Brain pericyte (primary cell): ENCODE measurements around the gene PCBP3.

Source experiments
- DNase-seq: peaks from one replicate; pipeline ENCODE4 v3.0.0-alpha.2; 2012; ENCODE audit warnings: low read depth, low spot score

Gene PCBP3

DNA sequence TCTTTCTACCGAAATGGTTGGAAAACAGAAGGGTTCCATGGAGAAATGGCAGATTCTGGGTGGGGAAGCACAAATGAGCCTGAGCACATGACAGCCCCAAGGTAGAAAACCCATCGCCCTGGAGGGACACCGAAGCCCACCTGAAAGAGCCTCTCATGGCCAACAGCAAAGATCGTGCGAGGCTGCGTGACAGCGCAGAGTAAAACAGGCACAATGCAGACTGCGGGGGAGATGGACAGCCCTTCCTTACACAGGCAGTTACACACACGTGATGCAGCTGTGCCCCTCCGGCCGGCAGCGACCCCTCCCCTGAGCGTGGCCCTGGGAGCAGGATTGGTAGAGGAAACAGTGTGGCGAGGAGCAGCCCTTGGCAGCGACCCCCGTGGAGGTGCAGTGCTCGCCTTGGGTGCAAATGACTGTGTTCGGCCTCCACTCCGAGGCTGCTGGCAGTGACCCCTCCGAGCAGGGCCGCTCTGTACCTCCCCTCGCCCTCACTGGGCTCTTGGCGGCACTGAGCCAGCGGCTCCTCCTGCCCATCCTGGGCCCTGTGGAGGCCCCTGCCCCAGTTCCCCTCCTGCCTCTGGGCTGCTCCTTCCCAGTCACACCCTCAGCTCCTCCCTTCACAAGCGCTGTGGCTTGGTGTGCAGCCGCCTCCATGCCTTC lies 217.1 kb downstream of the PCBP3 start:
- DNase-seq = no peak

- no peak for DNase-seq
These were observed 217.8 kb downstream of the PCBP3 start for GRCh38 chr21:45861156-45861870.

GRCh38 chr21:45862543-45863207 lies 219.2 kb downstream of the PCBP3 start:
- no peak for DNase-seq

GRCh38 chr21:45863267-45863666 lies 219.7 kb downstream of the PCBP3 start:
- no peak for DNase-seq

GRCh38 chr21:45863751-45864150 lies 220.2 kb downstream of the PCBP3 start:
- DNase-seq = no peak

DNA sequence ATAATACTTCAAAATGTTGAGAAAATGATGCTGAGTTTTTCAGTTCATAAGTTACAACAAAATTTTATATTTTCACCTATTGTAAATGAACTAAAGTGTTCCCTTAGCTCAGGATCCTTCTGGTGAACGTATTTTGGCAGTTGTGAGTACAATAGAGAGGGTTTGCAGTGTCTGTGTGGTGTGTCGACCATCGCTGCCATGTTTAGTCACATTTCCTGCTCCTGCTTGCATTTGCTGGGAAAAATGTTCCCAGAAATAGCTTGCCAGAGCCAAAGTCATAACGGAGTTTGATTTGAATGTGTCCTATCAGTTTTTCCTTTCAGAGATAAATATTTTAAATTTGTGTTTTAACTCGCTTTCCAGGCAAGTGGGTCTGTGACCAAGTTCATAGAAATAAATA lies 220.9 kb downstream of the PCBP3 start:
- DNase-seq = no peak

- no peak for DNase-seq
These were observed 221.7 kb downstream of the PCBP3 start for GRCh38 chr21:45865106-45865835.

DNA sequence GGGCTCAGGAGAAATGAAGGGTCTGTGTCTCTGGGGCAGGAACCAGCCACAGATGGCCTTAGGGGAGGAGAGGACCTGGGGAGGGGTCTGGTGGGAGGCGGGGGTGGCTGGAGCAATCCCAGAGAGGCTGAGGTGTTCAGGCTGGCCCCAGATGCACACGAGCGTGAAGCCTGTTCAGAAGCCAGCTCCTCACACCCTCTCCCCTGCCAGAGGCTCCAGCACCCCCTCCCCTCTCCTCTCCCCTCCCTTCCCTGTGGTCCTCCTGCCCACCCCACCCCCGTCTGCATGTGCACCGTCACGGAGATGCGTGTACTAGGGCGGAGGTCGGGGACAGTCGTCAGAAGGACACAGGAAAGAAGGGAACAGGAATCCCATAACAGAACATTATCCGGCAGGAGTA lies 223.0 kb downstream of the PCBP3 start:
- DNase-seq = no peak

GRCh38 chr21:45867041-45867666 lies 223.6 kb downstream of the PCBP3 start:
- DNase-seq = no peak

DNA sequence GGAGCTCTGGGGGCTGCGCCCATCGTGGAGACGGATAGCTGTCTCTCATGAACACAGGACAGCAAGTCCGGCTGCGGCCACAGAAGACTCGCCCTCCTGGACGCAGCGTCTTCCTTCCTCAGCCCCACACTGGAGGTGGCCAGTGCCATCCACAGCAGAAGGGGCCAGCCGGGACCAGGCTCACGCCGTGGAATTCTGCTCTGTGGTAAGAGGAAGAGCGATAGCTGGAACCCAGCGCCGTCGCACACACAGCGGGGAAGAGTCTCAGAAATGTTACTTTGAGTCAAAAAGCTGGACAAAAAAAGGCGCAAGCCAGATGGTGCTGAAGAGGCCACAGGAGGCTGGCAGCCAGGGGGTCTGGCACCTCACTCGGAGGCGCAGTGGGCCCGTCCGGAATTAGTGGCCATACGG lies 224.2 kb downstream of the PCBP3 start:
- DNase-seq = no peak

DNA sequence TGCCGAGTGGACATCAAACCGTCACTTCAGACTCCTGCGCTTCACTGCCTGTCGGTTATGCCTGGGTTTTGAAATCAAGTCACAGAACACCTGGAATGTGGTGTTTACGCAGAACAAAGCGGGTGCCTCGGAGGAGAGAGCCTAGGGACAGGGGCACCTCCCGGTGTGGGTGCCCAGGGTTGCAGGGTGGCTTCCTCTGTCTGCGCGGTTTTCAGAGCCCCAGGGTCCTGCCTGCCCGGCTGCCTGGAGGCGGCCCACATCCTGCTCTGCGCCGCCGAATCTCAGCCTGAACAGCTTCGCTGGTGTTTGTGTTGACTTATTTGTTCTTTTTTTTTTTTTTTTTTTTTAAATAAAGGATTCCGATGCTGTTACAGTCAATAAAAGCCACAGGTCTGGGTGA lies 224.6 kb downstream of the PCBP3 start:
- DNase-seq = no peak

GRCh38 chr21:45868488-45868887 lies 225.0 kb downstream of the PCBP3 start:
- no peak for DNase-seq

DNA sequence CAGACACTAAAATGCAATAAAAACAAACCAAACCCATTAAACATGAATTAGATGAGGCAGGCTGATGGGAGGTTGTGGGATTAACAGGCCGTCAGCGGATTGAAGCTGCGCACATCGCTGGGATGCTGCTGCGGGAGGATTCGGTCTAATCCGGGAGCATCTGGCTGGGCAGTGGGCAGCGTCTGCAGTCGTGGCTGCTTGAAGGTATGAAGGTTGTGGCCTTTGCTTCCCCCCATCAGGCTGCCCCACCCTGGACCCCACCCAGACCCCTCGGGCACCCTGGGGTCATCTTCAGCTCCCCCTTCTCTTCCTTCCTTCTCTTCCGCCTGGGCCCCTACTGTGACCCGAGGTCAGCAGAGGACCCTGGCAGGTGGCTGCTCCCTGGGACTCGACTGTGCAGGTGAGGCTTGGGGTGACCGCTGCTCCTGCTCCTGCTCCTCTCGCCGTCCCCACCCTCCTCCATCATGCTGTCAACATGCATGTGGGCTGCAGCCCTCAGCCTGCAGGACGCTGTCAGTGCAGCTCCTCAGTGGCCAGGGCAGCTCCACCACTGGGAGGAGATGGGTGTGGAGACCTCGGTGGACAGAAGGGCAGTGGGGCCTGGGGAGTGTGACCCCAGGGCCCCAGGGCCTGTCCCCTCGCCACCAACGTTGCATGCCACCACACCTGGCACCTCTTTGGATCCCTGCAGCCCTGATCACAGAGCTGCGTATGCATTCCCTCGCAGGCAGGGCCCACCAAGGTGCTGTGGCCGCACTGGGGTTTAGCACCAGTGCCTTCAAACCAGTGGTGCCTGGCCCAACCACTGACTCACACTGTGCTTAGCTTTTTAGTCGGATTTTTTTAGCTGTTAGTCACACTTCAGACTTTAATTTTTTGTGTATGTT lies 225.8 kb downstream of the PCBP3 start:
- DNase-seq = no peak

DNA sequence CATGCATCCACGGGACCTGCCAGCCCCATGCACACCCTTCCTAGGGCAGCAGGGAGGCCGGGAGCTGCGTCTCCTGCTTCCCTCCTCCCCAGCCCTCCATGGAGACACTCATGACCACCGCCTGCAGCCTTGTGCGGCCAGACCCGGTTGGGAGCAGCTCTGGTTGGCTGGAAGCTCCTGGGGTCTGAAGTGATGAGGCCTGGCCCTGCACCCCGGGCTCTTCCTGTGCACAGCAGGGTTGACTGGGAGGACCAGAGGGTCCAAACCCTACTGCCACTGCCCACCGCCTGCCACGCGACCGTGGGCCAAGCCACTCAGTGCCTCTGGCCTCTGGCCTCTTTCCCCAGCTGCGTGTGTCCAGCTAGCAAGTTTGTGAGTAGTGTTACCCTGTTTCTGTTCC lies 226.9 kb downstream of the PCBP3 start:
- no peak for DNase-seq

DNA sequence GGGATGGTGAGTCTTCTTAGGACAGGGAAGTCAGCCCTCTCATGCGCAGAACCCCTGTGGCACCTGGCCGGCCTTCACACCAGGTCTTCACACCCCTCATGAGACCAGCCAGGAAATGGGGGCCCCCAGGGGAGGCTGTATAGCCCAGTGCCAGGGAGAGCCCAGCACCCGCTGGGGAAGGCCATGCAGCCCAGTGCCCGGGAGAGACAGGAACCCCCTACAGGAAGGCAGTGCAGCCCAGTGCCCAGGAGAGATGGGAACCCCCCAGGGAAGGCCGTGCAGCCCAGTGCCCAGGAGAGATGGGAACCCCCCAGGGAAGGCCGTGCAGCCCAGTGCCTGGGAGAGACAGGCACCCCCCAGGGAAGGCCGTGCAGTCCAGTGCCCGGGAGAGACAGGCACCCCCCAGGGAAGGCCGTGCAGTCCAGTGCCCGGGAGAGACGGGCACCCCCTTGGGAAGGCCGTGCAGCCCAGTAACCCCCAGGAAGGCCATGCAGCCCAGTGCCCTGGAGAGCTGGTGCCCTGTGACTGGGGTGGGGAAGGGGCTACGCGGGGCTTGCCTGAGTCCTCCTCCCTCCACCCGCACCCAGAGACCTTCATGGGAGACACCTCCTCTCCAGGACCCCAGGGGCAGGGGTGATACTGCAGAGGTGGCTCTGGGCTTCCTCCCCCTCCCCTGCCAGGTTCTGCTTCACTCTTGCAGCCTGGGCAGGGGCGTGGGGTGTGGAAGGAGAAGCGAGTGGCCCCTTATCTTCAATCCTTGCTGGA lies 227.5 kb downstream of the PCBP3 start:
- DNase-seq = no peak

DNA sequence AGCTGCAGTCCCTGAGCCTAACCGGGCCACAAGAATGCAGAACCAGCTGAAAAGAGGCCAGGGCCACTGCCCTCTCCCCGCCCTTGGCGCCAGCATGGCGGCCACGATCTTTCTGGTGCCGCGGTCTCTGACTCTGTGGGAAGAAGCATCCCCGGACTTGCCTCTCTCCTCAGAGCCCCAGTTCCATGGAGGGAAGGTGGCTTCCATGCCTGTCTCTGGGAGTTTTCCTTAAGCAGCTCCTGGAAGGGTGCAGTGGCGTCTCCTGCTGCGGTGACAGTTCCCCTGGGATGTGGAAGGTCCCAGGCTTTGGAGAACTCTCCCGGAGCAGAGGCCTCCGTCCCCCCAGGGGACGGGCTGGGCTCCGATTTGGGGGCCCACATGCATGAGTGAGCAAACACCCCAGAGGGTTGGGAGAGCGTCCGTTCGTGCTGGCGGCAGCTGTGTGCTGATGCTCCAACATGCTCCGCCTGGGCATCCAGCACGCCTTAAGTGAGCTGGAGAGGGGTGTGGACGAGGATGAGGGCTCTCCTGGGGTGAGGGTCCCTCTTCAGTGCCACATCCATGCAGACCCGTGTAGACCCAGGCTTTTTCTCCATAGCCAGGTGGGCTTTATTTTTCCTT lies 228.2 kb downstream of the PCBP3 start:
- no peak for DNase-seq

GRCh38 chr21:45872471-45872870 lies 228.9 kb downstream of the PCBP3 start:
- DNase-seq = no peak

DNA sequence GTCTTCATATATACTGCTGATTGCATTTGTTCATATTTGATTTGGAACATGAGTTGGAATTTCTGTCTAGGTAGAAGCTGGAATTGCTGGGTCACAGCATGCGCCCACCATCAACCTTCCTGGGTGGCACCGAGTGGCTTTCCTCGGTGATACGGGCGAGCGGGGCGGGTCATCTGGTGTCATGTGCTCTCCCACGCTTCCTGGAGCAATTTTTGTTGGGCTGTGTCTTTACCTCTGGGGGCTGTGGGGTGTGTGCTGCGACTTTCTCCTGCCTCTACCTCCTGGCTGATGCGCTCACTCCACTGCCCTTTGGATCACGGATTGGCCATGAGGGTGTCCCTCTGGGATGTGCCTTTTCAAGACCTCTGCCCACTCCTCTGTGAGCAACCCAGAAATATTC lies 229.4 kb downstream of the PCBP3 start:
- no peak for DNase-seq

DNA sequence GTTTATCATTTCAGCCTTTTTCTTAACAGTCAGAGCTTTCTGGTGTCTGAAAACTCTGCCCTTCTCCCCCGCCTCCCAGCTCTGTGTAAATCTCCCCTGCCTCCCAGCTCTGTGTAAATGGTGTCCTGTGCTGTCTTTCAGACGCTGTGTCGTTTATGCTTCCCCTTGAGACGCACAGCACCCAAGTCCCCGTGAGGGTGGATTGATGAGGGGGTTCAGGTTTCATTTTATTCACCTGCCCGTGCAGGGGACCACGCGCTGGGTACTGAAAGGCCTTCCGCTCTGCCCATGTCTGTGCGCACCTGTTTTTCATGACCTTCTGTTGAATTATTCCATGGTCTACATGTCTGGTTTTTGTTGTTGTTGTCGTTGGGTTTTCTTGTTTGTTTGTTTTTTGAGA lies 229.9 kb downstream of the PCBP3 start:
- DNase-seq = no peak

DNA sequence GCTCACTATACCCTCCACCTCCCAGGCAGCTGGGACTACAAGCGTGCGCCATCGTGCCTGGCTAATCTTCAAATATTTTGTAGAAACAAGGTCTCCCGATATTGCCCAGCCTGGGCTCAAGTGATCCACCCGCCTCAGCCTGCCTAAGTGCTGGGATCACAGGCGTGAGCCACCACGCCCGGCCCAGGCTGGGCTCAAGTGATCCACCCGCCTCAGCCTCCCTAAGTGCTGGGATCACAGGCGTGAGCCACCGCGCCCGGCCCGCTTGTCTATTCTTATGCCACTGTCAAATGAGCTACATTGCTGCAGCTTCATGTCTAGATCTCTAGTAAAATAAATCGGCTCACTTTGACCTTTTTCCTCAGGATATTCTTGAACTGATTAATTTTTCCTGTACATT lies 230.3 kb downstream of the PCBP3 start:
- DNase-seq = no peak
